HEK293T (cell line): ENCODE results near the gene LRRC8B.

ENCODE experiments used
- BHLHE40 ChIP-seq: fragments of 450-650 bp; IDR thresholded peaks from 2 replicates; pipeline ENCODE4 v1.6.1; 2016; ENCODE audit warnings: mild to moderate bottlenecking, moderate library complexity, borderline replicate concordance
- ELF4 ChIP-seq: fragments of 450-650 bp; IDR thresholded peaks from 2 replicates; pipeline ENCODE4 v1.6.1; 2017; ENCODE audit warnings: antibody characterized with exemption
- FOXA1 ChIP-seq: fragments of 450-650 bp; IDR thresholded peaks from 2 replicates; pipeline ENCODE4 v1.6.1; 2016; ENCODE audit warnings: mild to moderate bottlenecking
- FOXM1 ChIP-seq: fragments of 450-650 bp; IDR thresholded peaks from 2 replicates; pipeline ENCODE4 v1.6.1; 2017; ENCODE audit warnings: mild to moderate bottlenecking, borderline replicate concordance
- HDGF ChIP-seq: fragments of 450-650 bp; IDR thresholded peaks from 2 replicates; pipeline ENCODE4 v1.6.1; 2017; ENCODE audit warnings: antibody characterized with exemption, borderline replicate concordance
- NFRKB ChIP-seq: fragments of 450-650 bp; IDR thresholded peaks from 2 replicates; pipeline ENCODE4 v1.6.1; 2016; ENCODE audit warnings: mild to moderate bottlenecking, moderate library complexity
- SP1 ChIP-seq: fragments of 450-650 bp; IDR thresholded peaks from 2 replicates; pipeline ENCODE4 v1.6.1; 2017
- SUZ12 ChIP-seq: fragments of 450-650 bp; IDR thresholded peaks from 2 replicates; pipeline ENCODE4 v1.6.1; 2016; ENCODE audit warnings: mild to moderate bottlenecking
- TARDBP ChIP-seq: fragments of 450-650 bp; IDR thresholded peaks from 2 replicates; pipeline ENCODE4 v1.6.1; 2016
- TF ChIP-seq, protein P1 (sequence below): fragments of 450-650 bp; IDR thresholded peaks from 2 replicates; pipeline ENCODE4 v1.6.1; 2016

DNA sequence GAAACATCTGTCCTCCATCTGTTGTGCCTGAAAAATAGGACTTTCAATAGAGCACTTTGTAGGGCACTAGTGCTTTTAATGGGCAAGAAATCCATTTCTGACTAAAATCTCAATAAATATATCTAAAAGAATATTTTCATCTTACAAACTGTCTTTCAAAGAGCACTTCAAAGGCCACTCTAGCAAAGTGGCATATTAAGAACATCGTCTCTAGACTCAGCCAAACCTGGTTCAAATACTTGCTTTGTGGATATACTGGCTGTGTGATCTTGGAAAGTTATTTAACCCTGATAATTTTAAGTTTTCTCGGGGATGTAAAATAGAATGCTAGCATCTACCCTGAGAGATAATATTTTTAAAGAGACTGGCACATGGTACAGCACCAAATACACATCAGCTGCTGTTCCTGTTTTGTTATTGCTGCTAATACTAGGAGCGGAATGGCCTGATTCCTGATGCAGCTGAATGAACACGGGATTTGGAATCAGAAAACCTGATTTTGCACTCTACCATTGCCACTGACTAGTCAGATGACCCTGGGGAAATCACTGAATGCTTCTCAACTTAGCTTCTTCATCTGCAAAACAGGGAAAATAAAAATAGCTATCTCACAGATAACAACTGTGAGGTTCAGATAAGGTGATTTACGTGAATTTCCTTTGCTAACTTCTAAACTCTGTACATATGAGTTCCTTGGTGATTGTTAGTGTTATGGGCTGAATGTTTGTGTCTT is 83.1 kb downstream of the LRRC8B start:
- TF ChIP-seq SP1 (no peak), SUZ12 (no peak), FOXA1 (no peak), FOXM1 (no peak), ELF4 (no peak), NFRKB (no peak), BHLHE40 (no peak), HDGF (no peak), TARDBP (no peak)
- TF ChIP-seq, protein P1, sequence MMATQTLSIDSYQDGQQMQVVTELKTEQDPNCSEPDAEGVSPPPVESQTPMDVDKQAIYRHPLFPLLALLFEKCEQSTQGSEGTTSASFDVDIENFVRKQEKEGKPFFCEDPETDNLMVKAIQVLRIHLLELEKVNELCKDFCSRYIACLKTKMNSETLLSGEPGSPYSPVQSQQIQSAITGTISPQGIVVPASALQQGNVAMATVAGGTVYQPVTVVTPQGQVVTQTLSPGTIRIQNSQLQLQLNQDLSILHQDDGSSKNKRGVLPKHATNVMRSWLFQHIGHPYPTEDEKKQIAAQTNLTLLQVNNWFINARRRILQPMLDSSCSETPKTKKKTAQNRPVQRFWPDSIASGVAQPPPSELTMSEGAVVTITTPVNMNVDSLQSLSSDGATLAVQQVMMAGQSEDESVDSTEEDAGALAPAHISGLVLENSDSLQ, result no peak
